Occipital lobe (tissue), 2 donors: Measurements from ENCODE around the gene TGM2. TPM values are rescaled to one million over a fixed set of nuclear protein-coding genes. Genes with fewer than 3 reads are reported as not detected.
A peak's percentile ranks its signal among the peaks of the same experiment; 100 is the strongest.

ENCODE experiments used
- DNase-seq: peaks from one replicate; lab custom pipeline; 2025; lab: John Stamatoyannopoulos, UW
- total RNA-seq: library from RNA; depleted of rRNA; stranded (reverse); fragments of >200 nt; gene quantifications from one replicate; pipeline ENCODE4 v1.2.3, GENCODE V29; 2014

Gene TGM2
- 3.7 TPM for total RNA-seq

DNA sequence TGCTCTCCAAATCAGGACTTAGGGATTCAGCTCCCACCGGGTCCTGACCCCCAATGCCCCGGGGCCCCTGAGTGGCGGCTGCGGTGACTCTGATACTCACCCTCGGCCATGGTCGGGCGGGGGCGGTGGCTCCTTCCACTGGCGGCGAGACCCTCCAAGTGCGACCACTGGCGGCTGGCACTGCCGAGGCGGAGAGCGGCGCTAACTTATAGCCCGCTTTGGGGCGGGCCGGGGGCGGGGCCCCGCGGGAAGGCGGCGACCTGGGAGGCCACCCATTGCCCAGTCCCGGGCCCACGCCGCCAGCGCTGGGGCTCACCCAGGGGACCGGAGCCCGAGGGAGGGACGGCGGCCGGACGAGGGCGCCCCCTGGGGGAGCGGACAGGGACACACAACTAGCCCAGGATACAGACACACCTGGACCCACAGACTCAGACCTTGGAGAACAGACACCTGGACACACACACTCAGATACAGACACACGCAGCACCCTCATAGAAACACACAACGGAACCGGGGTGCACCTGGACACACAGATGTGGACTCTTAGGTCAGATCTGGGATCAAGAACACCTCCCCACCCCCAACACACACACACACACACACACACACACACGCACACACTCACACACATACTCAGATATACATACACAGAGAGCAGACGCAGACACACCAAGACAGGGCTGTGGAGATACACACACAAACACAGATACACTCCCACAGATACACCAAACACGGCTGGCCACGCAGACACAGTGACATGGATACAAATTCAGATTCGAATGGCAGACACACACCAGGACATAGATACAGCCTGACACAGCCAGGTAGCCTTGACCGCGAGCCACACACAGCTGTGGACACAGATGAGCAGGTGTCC lies at the start of gene TGM2:
TSS of gene TGM2 (minus strand) at position 182 of the 877 bp plus-strand sequence. CDS start at position 110, 72 bp downstream.
- no peak for DNase-seq

DNA sequence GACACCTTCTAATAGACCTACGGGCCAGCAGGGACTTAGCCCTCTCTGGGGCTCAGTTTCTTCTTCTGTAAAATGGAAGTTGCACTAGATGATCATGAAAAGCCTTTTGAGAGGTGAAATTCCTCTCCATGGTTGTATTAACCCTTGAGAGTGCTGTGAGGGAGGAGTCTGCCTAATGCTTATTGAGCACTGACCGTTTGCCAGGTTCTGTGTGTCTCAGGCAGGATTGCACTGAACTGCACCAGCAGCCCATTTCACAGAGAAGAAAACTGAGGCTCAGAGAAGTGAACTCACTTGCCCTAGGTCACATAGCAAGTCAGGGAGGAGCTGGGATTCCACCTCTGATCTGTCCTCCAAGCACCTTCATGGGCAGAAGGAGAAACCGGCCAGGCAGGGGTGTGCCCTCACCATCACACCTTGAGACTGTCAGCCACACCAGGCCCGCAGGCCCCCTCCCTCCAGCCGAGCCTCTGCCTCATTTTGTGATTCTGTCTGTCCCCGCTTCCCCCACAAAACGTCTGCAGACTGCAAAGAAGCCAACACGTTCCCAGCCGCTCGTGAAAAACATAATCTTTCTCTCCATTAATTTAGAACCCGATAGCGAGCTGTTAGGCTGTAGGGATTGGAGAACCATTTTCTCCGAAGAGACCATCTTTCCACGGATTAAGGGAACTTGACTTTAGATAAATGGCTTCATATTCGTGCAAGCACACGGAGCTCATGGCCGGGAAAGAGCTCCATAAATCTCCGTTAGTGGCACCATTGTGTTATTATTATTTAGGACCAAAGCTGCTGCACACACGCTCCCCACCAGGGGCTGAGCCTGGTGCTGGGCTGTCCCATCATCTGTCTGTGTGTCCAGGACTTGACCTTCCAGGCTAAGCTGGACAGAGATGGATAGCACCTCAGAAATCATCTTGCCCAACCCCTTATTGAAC lies 49.5 kb upstream of the TGM2 start:
- no peak for DNase-seq

DNA sequence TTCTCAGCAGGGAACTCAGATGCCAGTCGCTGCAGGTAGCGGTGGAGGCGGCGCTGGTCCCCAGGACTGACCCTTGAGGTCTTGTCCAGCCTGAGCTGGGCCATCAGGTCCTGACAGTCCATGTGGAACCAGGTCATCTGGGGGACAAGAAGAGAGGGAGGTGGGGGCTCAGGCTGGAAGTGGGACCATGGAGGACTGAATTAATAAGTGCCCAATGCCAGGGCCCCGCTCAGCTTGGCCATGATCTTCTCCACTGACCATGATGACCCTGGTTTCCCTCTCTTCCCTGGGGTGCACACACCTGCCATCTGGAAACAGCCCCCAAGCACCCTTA lies 48.5 kb upstream of the TGM2 start:
- no peak for DNase-seq

DNA sequence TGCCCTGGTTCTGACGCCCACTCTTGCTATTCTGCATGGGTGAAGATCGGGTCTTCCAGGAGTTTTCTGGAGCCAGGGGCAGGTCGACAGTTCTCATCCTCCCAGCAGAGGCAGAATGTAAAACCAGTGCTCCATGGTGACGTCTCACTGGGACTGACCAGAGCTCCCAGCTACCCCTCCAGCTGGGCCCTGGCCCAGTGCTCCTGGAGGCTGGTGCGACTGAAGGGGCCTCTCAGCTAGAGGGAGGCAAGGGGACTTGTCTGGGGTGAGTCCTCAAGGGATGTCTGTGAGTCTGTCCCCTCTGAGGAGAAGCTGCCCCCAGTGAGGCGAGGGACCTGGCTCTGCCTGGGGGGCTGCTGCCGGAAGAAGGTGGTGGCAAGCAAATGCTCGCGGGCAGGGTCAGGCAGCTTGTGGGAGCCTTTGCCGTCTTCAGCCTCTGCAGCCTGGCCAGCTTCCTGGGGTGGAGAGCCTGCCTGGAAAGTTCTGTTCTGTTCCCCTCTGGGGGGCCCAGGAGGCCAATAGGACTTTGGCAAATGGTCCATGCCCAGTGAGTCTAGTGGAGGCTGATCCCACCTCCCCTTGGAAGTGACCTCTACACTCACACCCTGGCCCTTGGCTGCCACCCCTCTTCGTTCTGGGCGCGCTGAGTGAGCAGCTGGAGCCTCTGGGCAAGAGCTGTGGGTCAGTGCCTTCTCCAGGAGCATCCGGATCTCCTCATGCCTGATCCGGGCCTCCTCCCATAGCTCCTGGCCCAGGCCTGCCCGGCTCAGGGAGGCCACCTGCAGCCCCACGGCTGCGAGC lies 47.9 kb upstream of the TGM2 start:
- no peak for DNase-seq

DNA sequence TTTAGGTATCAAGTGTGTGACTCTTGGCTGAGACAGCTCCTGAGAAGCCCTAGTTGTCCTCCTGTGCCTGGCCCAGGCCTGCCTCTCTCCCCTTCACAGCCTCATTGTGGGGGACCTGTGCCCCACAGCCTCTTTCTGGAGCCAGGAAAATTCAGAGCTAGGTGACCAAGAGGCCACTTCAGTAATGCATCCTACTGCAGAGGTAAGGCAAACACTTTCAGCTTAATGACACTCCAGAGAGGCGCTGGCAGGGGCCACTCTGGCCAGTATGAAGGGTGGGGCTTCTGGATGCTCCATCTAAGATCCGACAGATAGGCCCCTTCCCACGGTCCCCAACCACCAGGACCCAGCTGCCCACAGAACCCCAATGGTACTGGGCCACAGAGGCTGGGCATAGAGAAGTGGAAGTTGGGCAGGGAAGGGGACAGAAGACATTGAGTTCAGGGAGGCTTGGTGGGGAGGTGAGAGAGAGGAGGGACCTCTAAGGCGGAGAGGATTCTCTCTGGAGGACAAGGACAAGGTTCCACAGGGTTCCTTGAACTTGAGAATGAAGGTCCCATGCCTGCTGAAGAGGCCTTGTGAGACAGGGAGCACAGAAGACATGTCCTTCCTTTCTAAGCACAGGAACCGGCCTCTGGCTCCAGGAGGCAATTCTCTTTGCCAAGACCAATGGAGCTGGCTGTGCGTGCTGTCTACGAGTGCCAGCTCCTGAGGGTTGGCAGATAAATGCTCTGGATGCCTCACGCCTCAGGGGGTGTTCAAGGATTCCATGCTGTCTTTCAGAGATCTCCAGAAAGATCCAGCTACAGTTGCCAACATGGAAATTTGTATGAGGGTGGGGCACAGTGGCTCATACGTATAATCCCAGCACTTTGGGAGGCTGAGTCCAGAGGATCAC lies 46.4 kb upstream of the TGM2 start:
- no peak for DNase-seq

DNA sequence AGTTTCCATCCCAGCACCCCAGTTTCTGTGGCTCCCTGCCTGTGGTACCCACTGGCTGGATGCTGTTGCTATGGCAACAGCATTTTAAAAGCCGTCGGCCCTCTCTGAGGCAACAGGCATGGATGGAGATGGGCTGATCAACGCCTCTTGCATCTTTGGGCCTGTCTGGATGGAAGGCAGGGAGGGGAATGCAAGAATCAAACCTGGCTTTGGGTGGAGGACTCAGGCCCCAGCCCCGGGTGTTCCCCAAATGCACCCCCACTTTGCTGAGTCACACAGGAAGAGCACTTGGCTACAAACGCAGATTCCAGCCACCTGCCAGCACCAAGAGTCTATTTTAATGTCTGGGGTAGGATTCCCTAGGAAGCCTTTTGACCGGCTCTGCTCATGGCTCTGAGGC lies 45.7 kb upstream of the TGM2 start:
- peak; percentile 26 for DNase-seq

DNA sequence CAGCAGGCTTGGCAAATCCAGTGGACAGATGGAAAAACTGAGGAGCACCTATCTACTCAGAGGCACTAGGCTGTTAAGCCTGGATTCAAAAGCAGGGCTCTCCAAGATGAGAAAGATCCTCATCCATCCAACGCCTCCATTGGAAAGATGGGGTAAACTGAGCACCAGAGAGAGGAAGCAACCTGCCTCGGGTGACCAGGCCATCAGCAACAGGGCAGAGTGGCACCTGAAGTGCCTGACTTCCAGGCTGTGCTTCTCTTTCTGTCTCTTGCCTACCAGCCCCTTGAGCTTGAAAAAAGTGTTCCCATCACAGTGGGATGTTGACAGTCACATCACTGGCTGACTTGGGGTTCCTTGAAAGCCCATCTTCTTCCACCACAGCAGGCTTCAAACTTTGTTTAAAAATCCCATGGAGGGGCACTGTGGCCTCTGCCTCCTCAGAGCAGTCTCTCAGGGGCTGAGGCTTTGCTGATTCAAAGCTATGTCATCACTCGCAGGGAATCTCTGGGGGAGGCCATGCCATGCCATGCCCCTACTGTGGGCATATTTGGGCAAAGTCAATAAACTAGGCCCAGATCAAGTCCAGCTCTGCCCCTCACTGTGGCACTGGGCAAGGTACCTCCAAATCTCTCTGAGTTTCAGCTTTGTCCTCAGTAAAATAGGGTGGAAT lies 44.8 kb upstream of the TGM2 start:
- DNase-seq: no peak

DNA sequence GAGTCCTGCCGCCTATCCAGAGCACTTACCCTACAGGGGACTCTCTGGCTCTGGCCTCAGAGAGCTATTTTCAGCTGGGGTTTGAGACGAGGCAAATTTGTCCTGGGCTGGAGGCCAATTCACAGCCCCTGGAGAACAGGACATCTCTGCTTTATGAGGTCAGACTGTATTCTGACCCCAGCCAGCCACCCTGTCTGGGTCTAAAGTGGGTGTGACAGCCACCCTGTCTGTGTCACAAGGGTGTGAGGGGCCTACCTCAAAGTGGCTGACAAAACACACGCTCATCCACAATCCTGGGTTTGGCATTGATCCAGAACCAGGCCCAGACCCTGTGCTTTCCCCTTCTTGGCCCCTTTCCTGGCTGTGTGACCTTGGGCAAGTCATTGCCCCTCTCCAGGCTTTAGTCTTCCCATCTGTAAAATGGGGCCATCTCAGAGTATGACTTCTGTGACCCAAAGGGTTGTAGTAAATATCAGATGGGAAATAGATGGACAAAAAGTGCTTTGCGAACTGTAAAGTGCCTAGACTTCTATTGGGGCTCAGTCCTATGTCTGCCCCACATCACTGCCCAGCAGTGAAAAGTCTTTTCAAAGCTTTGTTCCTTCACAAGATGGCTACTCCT lies 44.1 kb upstream of the TGM2 start:
- DNase-seq: no peak

DNA sequence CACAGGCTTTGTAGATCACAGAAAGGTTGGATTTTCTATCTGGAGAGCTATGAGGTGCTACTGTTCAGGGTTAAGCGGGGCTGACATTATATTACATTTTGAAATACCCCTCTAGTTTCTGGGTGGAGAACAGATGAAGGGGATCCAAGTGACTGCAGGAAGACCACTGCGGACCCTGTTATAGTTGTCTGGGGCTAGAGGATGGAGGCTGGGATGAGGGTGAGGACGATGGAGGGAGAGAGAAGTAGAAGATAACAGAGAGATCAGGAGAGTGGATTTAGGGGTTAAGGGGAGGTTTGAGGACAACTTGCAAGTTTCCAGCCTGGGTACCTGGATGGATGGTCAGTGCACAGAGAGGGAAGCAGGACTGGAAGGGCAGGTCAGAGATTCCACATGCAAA lies 43.5 kb upstream of the TGM2 start:
- no peak for DNase-seq

DNA sequence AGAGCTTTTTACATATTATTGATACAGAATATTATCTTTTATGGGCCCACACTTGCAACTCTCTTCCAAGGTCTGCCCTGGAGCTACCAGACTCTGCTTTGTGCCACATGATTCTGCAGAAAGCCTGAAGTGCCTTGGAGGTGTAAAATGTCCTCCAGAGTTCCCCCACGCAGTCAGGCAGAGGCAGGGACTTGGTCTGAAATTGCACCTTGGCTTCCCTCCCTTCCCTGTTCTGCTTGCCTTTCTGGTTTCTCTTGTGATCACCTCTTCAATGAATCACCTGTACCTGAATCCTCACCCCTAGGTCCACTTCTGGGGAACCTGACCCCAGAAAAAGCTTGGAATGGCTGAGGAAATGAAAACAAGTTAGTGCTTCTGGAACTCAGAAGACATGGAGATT lies 43.0 kb upstream of the TGM2 start:
- no peak for DNase-seq

DNA sequence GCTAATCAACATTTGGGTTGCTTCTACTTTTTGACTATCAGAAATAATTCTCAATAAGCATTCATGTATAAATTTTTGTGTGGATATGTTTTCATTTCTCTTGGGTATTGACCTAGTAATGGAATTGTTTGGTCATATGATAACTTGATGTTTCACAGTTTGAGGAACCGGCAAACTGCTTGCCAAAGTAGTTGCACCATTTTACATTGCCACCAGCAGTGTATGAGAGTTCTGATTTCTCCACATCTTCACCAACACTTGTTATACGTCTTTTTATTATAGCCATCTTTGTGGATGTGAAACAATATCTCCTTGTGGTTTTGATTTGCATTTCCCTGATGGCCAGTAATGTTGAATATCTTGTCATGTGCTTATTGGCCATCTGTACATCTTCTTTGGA lies 42.6 kb upstream of the TGM2 start:
- no peak for DNase-seq

DNA sequence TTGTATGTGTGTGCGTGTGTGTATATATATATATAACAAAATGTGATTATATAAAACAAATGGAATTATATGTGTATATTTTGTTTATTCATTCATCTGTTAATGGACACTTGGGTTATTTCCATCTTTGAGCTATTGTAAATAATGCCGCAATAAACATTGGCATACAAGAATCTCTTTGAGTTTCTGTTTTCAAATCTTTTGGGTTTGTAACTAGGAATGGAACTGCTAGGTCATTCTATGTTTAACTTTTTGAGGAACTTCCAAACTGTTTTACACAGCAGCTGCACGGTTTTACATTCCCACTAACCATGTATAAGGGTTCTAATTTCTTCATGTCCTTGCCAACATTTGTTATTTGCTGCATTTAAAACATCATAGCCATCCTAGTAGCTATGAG lies 39.9 kb upstream of the TGM2 start:
- no peak for DNase-seq

DNA sequence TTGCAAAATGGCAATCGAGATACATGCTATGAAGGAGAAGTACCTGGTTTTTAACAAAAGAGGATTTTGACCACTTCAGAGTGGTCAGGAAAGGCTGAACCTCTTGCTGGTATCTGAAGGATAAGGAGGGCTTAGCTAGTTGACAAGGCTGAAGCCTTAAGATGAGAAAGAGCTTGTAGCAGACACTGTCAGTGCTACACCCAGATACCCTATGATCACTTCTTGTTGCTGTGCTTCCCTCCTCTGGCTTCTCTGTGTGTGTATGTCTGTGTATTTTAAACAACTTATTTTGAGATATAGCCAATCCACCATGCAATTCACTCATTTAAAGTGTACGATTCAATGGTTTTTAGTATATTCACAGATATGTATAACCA lies 38.9 kb upstream of the TGM2 start:
- DNase-seq: no peak

DNA sequence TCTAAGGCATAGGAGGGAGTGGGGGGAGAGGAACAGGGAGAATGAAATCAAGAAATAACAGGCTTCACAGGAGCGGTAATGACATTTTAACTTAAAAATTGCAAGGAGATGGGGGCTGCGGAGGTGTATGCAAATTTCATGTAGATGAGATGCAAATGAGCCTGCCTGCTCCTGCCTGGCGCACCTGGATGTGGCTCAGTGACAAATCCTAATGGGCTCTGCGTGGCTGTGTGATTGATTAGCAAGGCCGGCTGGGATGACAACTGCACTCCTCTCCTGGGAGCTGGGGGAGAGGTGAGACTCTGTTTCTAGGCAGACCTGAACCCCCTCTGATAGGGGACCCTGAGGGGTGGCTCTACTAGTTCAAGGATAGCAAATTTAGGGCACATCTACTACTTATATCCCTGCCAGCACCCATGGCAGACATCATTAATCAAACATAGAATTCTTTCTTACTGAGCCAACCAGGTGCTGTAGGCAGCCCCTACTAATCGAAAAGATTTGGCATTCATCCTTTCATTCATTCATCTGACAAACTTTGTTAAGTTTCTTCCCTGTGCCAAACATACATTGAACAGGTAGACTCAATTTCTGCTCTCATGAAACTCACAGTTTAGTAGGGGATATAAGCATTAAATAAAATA lies 38.4 kb upstream of the TGM2 start:
- DNase-seq: no peak

DNA sequence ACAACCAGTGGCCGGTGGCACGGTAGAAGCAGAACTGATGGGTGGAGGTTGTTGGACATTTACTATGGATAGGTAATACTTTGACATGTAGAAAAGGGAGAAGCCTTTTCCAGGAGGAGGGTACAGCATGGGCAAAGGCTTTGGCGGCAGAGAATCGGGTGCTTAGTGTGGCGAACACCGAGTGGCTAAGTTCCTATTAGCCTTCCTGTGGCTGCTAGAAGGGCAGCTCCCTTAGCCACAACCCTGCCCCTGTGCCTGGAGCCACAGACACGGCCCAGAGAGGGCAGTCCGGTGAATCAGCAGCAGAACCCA lies 37.9 kb upstream of the TGM2 start:
- DNase-seq: no peak

DNA sequence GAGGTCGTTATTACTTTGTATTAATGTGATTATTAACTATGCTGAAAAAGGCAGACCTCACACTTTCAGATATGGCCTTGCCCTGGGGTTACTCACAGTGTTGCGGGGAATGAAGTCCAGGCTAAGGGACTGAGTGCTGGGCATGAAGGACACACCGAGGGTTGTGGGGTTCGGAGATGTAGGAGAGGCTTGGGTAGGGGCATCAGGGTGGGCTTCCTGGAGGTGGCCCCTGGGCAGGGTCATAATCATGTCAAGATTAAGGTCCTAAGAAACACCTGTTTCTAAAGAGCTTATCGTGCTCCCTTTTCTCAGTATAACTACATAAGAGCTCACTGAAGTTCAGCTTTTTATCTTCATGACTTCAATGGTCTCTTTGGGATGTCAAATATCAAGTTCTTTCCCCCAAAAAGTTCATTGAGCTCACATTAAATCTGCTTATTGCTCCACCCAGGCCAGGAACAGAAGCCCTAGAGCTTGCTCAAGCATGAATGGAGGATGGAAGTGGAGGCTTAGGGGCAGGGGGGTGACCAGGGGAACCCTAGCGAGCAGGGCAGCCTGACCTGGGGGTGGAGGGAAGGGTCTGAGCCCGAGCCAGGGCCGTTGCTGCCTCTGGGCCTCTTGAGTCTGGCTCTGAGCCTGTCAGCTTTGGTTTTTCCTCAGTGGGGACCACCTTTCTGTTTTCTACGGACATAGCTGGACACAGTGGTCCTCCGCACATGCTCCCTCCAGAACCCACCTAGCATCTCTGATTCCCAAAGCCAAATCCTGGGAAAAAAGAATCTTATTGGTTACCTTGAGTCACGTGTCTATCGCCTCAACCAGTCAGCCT lies 37.3 kb upstream of the TGM2 start:
- no peak for DNase-seq

DNA sequence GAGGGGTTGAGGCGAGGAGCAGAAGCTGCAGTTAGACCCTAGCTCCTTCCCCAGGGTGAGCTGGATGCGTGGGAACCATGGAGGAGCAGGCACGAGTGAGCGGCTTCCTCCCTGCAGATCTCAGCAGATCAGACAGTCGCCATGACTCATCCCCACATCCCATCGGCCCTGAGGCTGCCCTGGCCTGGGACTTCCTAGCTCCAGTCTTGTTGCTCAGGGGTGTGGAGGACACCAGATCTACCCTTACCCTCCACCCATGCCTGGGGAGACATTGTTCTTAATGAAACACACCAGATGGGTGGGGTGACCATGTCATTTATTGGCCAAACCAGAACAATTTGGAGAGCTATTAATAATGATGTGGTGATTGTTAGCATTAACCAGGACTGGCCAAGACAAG lies 36.3 kb upstream of the TGM2 start:
- no peak for DNase-seq

DNA sequence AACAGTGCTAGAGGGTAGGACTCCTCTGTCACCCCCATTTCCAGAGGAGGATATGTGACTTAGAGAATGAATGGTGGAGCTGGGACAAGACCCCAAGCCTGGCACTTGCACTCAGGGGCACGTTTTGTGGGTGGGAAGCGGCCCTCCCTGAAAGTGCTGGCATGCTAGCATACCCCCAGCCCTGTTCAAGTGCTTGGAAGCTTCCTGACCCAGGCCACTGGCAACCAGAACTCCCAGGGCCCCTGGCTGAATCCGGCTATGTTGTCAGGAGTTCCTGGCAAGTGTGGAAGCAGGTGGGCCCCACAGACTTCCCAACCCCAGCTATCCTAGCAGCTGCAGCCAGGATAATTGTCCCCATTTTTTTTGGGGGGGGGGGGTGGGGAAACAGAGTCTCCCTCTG lies 35.6 kb upstream of the TGM2 start:
- DNase-seq: no peak
